ENCODE data around the gene CSH1. TPM values are rescaled to one million over a fixed set of nuclear protein-coding genes. Genes with fewer than 3 reads are reported as not detected.

The CSH1 gene
- total RNA-seq, 1 donor from 2014 or later: not detected

- Histone ChIP-seq H3K27me3 (ENCODE audit: control insufficient read depth, insufficient read depth, low read length) (no peaks in the 10 kb centered on the region), H3K4me3 (ENCODE audit: low read depth, low read length) (no peak overlapping the region), H3K36me3 (ENCODE audit: control insufficient read depth, insufficient read depth, low read length) (no peaks in the 10 kb centered on the region)
- DNase-seq (ENCODE audit: low read depth) (no peak), FAIRE-seq (no peak)
- no peak for TF ChIP-seq CTCF (IDR thresholded peaks at IDR 0.05; ENCODE audit: insufficient read depth, low read length, severe bottlenecking)
These were observed 34.7 kb upstream of the CSH1 start for GRCh38 chr17:63930951-63931575.

DNA sequence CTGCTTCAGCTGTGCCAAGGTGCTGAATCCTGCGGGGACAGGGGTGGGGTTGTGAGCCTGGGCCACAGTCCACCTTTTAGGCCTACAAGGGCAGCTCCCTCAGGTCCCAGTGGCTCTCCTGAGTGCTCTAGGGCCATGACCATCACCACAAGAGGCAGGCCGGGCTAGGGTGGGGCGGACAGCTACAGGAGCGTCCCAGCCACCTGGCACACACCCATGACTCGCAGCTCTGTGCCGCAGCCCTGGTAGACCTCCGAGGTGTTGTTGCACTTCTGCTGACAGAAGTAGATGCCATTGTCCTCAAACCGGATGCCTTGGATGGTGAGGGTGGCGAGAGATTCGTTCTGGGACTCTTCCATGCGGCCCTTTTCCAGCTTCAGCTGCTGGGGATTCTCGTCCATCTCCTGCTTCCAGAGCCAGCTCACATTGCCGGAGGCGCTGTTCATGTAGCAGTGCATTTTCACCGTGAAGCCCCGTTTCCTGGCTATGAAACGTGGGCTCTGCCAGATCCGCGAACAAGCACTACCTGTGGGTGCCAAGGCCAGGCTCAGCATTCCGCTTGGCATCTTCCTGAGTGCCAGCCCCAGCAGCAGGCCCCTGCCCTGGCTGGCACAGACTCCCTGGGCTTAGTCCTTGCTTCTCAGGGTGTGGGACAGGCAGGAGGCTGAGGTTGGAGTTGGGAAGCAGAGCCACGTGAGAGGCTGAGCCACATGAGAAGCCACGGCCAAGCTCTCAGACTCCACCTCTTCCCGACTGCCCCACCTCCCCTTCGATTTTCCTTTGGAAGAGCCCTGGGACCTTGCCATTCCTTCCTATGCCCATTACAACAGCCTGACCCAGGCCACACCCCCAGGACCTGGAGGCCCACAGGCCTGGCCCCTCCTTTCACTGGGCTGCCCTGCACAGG lies 33.7 kb upstream of the CSH1 start:
- Histone ChIP-seq H3K4me3 (ENCODE audit: low read depth, low read length) (no peak overlapping the region), H3K27me3 (ENCODE audit: control insufficient read depth, insufficient read depth, low read length) (no peaks in the 10 kb centered on the region), H3K36me3 (ENCODE audit: control insufficient read depth, insufficient read depth, low read length) (no peaks in the 10 kb centered on the region)
- no peak for TF ChIP-seq CTCF (IDR thresholded peaks at IDR 0.05; ENCODE audit: insufficient read depth, low read length, severe bottlenecking)
- FAIRE-seq: peak; percentile 55
- no peak for DNase-seq (ENCODE audit: low read depth)

- H3K27me3 ChIP-seq (ENCODE audit: control insufficient read depth, insufficient read depth, low read length): no peaks in the 10 kb centered on the region
- TF ChIP-seq CTCF (IDR thresholded peaks at IDR 0.05; ENCODE audit: insufficient read depth, low read length, severe bottlenecking): no peak
- FAIRE-seq (no peak), DNase-seq (ENCODE audit: low read depth) (no peak)
- no peaks in the 10 kb centered on the region for H3K36me3 ChIP-seq (ENCODE audit: control insufficient read depth, insufficient read depth, low read length)
- H3K4me3 ChIP-seq (ENCODE audit: low read depth, low read length): no peak overlapping the region
These were observed 32.8 kb upstream of the CSH1 start for GRCh38 chr17:63928966-63929695.

DNA sequence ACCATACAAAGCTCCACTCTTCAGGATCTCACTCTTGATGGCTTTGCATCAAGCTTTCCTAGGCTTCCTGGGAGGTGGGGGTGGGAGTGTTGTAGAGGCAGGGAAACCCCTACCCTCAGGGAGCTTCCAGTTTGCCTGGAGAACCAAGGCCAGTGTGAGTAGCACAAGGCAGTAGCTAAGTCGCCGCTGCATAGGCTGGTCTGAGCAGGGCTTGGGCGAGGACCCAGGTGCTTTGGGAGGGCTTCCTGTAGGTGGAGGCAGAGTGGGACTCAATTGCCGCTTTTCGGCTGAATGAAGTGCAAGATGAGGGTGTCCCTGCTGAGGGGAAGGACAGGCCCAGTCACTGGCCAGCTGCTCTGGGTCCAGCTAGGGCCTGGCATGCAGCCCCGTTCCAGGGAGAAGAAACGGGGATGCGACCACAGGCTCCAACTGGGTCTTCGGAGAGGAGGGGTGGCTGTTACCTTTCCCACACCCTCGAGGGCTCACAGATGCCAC lies 31.8 kb upstream of the CSH1 start:
- H3K27me3 ChIP-seq (ENCODE audit: control insufficient read depth, insufficient read depth, low read length): no peaks in the 10 kb centered on the region
- FAIRE-seq: no peak
- no peak overlapping the region for H3K4me3 ChIP-seq (ENCODE audit: low read depth, low read length)
- TF ChIP-seq CTCF (IDR thresholded peaks at IDR 0.05; ENCODE audit: insufficient read depth, low read length, severe bottlenecking): no peak
- no peak for DNase-seq (ENCODE audit: low read depth)
- no peaks in the 10 kb centered on the region for H3K36me3 ChIP-seq (ENCODE audit: control insufficient read depth, insufficient read depth, low read length)

- FAIRE-seq: no peak
- Histone ChIP-seq H3K27me3 (ENCODE audit: control insufficient read depth, insufficient read depth, low read length) (no peaks in the 10 kb centered on the region), H3K36me3 (ENCODE audit: control insufficient read depth, insufficient read depth, low read length) (no peaks in the 10 kb centered on the region), H3K4me3 (ENCODE audit: low read depth, low read length) (no peak overlapping the region)
- no peak for TF ChIP-seq CTCF (IDR thresholded peaks at IDR 0.05; ENCODE audit: insufficient read depth, low read length, severe bottlenecking)
- DNase-seq (ENCODE audit: low read depth): no peak
These were observed 31.2 kb upstream of the CSH1 start for GRCh38 chr17:63927464-63928171.
